Sigmoid colon (tissue), 7 donors: ENCODE measurements around the gene TJP3. TPM values are rescaled to one million over a fixed set of nuclear protein-coding genes. Genes with fewer than 3 reads are reported as not detected.

ENCODE experiments used
- DNase-seq: peaks from one replicate; pipeline ENCODE4 v3.0.0-alpha.2; 2019
- H3K27ac ChIP-seq, 4 donors: fragments of 200-600 bp; sonication (generic); one replicate each; pipeline ENCODE4 v1.5.1; 2016 to 2019; ENCODE audit warnings: mild to moderate bottlenecking in 1 of 4
- H3K27me3 ChIP-seq, 3 donors: fragments of 200-600 bp; sonication (generic); one replicate each; pipeline ENCODE4 v1.5.1; 2019; ENCODE audit warnings: mild to moderate bottlenecking in 1 of 3
- H3K36me3 ChIP-seq, 4 donors: fragments of 200-600 bp; sonication (generic); one replicate each; pipeline ENCODE4 v1.5.1; 2016 to 2019
- H3K4me1 ChIP-seq, 4 donors: fragments of 200-600 bp; sonication (generic); one replicate each; pipeline ENCODE4 v1.5.1; 2017 to 2019
- H3K4me3 ChIP-seq, 4 donors: fragments of 200-600 bp; sonication (generic); one replicate each; pipeline ENCODE4 v1.5.1; 2017 to 2019; ENCODE audit warnings: mild to moderate bottlenecking in 2 of 4, moderate library complexity in 1 of 4
- H3K9me3 ChIP-seq, 4 donors: fragments of 200-600 bp in 3 of 4; sonication (generic) in 3 of 4; one replicate each; pipeline versions ENCODE4 v1.5.1 to v1.6.1; 2013 to 2019
- EP300 ChIP-seq, 4 donors: sonication (generic); formaldehyde crosslinking; IDR thresholded peaks; one replicate each; pipeline ENCODE4 v1.6.1; 2017; ENCODE audit warnings: antibody characterized with exemption in 4 of 4
- POLR2A ChIP-seq, 2 donors: fragments of 450-650 bp; IDR thresholded peaks; one replicate each; pipeline ENCODE4 v1.6.1; 2016; ENCODE audit warnings: antibody characterized with exemption in 2 of 2, mild to moderate bottlenecking in 2 of 2, moderate library complexity in 2 of 2
- POLR2AphosphoS5 ChIP-seq, 4 donors: sonication (generic); formaldehyde crosslinking; IDR thresholded peaks; one replicate each; pipeline ENCODE4 v1.6.1; 2017; ENCODE audit warnings: antibody characterized with exemption in 4 of 4
- WGBS, 2 donors: extraction: QIAGEN DNeasy Blood & Tissue Kit; methylation state at CpG; one replicate each; pipeline ENCODE4 v1.1.7; 2013; 5-methylcytosine and 5-hydroxymethylcytosine counted together
- intact Hi-C: fragments of 100-400 bp; cut with DNase I; formaldehyde crosslinking; loops from one replicate; pipeline ENCODE4 v1.15.1; 2023
- polyA plus RNA-seq, 3 donors: library from polyadenylated mRNA; stranded (reverse); fragments of 200-250 nt; gene quantifications; one replicate each; pipeline ENCODE4 v1.2.3, GENCODE V29; 2013
- small RNA-seq, 3 donors: library from RNA; depleted of rRNA; stranded (forward); fragments of <200 nt; gene quantifications; one replicate each; pipeline ENCODE3, GENCODE V24; 2016
- total RNA-seq, 4 donors: library from RNA; depleted of rRNA; stranded (reverse); fragments of >200 nt; gene quantifications; one replicate each; pipeline ENCODE4 v1.1.0, GENCODE V29; 2016
- TF ChIP-seq, protein P1 (sequence below), 4 experiments: fragments of 450-650 bp in 3 of 4; fragments of 200-600 bp in 1 of 4; IDR thresholded peaks; one replicate each; pipeline ENCODE4 v1.5.1; 2016 to 2019; ENCODE audit warnings: antibody characterized with exemption in 4 of 4, mild to moderate bottlenecking in 3 of 4, moderate library complexity in 2 of 4
- donor health status: healthy with polysubstance abuse.
- donor health status: Bipolar disorder and iron deficiency.
- donor health status: healthy.

The TJP3 gene
- total and polyA plus RNA-seq, 7 donors: 0.33 to 245 (median 80.2) TPM; not detected in 1

DNA sequence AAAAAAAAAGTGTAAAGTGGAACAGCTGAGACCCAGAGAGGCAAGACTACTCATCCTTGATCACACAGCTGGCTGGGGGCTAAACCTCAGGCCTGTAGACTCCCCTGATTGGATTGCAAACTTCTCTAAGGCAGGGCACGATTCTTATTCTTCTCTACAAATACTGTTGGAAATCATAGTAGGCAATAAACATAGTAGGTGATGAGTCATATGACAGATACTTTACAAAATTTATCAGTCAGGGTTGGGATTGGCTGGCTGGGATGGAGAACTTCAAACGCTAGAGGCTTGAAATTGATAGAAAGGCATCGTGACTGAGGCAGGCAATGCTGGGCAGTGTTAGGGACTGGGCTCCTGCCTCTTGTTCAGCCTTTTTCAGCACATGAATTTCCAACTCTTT lies 83.9 kb downstream of the TJP3 start:
- intact Hi-C loops: no loop called here
- Histone ChIP-seq H3K4me1 (no peaks in the 10 kb centered on the region), H3K27me3 (peaks cover 0 to 7% (median 0%) of the 10 kb centered on the region in 3 donors), H3K9me3 (peaks cover 0 to 7% (median 0%) of the 10 kb centered on the region in 4 donors), H3K36me3 (no peaks in the 10 kb centered on the region), H3K27ac (no peak overlapping the region), H3K4me3 (no peak overlapping the region)
- WGBS, 2 donors: 54 to 79% methylated on average over 3 of the region's 3 CpGs
- TF ChIP-seq, protein P1, sequence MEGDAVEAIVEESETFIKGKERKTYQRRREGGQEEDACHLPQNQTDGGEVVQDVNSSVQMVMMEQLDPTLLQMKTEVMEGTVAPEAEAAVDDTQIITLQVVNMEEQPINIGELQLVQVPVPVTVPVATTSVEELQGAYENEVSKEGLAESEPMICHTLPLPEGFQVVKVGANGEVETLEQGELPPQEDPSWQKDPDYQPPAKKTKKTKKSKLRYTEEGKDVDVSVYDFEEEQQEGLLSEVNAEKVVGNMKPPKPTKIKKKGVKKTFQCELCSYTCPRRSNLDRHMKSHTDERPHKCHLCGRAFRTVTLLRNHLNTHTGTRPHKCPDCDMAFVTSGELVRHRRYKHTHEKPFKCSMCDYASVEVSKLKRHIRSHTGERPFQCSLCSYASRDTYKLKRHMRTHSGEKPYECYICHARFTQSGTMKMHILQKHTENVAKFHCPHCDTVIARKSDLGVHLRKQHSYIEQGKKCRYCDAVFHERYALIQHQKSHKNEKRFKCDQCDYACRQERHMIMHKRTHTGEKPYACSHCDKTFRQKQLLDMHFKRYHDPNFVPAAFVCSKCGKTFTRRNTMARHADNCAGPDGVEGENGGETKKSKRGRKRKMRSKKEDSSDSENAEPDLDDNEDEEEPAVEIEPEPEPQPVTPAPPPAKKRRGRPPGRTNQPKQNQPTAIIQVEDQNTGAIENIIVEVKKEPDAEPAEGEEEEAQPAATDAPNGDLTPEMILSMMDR (IDR thresholded peaks at IDR 0.05): no peak
- no peak for TF ChIP-seq POLR2A (IDR thresholded peaks at IDR 0.05)
- TF ChIP-seq POLR2AphosphoS5 (IDR thresholded peaks at IDR 0.05): no peak
- no peak for TF ChIP-seq EP300 (IDR thresholded peaks at IDR 0.05)
- DNase-seq: no peak

DNA sequence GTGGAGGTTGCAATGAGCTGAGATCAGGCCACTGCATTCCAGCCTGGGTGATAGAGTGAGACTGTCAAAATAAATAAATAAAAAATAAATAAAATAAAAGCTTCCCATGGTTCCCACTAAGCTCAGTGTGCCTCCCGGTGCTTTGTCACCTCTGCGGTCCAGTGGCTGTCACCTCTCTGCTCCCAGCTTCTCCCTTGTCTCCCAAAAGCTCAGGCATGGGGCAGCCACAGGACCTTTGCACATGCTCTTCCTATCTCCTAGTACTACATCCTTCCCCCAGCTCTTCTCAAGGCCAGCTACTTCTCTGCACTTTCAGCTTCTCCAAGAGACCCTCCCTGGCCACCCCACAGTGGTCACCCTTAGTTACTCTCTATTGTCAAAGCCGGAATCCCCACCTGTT lies 85.6 kb downstream of the TJP3 start:
- 93 to 96% methylated on average over 3 of the region's 3 CpGs for WGBS, 2 donors
- no peak overlapping the region for H3K27ac ChIP-seq
- TF ChIP-seq, protein P1 (IDR thresholded peaks at IDR 0.05): no peak
- TF ChIP-seq POLR2A (IDR thresholded peaks at IDR 0.05): no peak
- TF ChIP-seq EP300 (IDR thresholded peaks at IDR 0.05): no peak
- no peak for TF ChIP-seq POLR2AphosphoS5 (IDR thresholded peaks at IDR 0.05)
- H3K4me3 ChIP-seq: no peak overlapping the region
- H3K36me3 ChIP-seq: no peaks in the 10 kb centered on the region
- peaks cover 0 to 10% (median 0%) of the 10 kb centered on the region in 3 donors for H3K27me3 ChIP-seq
- H3K9me3 ChIP-seq: peaks cover 0 to 7% (median 0%) of the 10 kb centered on the region in 4 donors
- intact Hi-C loops: no loop called here
- DNase-seq: no peak
- H3K4me1 ChIP-seq: no peaks in the 10 kb centered on the region

DNA sequence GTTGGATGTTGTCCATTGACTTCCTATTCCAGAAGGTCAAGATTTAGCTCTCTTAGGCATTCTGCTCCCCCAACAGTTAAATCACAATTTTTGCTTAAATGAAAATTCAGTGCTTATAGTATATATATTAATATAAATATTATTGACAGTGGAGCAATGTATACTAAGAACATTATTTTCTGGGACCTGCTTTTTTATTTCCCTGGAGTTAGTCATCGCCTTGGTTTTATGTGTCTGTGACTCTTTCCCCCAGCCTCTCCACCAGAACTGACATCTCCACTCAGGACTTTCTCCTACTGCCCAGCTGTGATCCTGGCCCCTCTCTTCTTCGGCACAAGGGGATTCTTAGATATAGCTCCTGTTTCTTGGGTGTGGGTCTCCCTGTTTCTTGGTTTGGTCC lies 88.2 kb downstream of the TJP3 start:
- Histone ChIP-seq H3K4me1 (peaks cover 0 to 6% (median 4%) of the 10 kb centered on the region in 4 donors), H3K36me3 (no peaks in the 10 kb centered on the region), H3K27me3 (peaks cover 13 to 29% (median 18%) of the 10 kb centered on the region in 3 donors), H3K27ac (no peak overlapping the region), H3K4me3 (no peak overlapping the region), H3K9me3 (peaks cover 0 to 7% (median 0%) of the 10 kb centered on the region in 4 donors)
- no peak for DNase-seq
- no peak for TF ChIP-seq EP300 (IDR thresholded peaks at IDR 0.05)
- intact Hi-C loops: no loop called here
- WGBS, 2 donors: 95 to 96% methylated on average over 2 of the region's 2 CpGs

DNA sequence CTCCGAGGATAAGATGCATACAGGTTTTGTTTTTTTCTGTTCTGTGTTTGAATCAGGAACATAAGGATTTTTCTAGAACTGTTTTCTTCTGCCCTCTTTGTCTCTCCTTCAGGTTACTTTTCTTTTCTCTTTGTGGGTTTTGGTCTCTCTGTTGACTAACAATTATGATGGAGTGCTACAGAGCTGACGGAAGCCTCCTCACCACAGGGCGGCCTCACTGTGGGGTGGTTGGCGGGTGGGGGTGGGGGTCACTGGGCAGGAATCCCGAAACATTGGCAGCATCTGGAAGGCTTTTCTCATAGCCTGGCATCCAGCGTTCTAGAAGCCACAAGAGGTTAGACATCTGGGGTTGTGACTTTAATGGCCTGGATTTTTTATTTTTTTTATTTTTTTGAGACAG lies 90.0 kb downstream of the TJP3 start:
- whole genome bisulfite sequencing, 2 donors: 46 to 70% methylated on average over 6 of the region's 6 CpGs
- H3K27me3 ChIP-seq: peaks cover 20 to 43% (median 27%) of the 10 kb centered on the region in 3 donors
- H3K9me3 ChIP-seq: peaks cover 0 to 7% (median 0%) of the 10 kb centered on the region in 4 donors
- TF ChIP-seq POLR2AphosphoS5 (IDR thresholded peaks at IDR 0.05) (no peak), POLR2A (IDR thresholded peaks at IDR 0.05) (no peak), EP300 (IDR thresholded peaks at IDR 0.05) (no peak)
- TF ChIP-seq, protein P1 (IDR thresholded peaks at IDR 0.05): no peak
- intact Hi-C loops: no loop called here
- DNase-seq: no peak
- no peak overlapping the region for H3K27ac ChIP-seq
- no peaks in the 10 kb centered on the region for H3K36me3 ChIP-seq
- H3K4me3 ChIP-seq: no peak overlapping the region
- H3K4me1 ChIP-seq: peaks cover 0 to 13% (median 9%) of the 10 kb centered on the region in 4 donors

Small RNAs within 50 kb of the gene (small RNA-seq; reads per million reads assigned to genes)
- 0 reads per million in 3 donors for gene AC005777.1

Other genes with a start within 250 kb of the TJP3 start
- not detected for gene SMIM24, start 227.9 kb upstream of the TJP3 start, total RNA-seq
- gene SMIM24, start 227.9 kb upstream of the TJP3 start, polyA plus RNA-seq: 10 to 100 TPM; 15.1 to 72.7 (median 30.3) TPM
- not detected for gene SMIM44, start 224.9 kb upstream of the TJP3 start, total RNA-seq
- gene SMIM44, start 224.9 kb upstream of the TJP3 start, polyA plus RNA-seq: 1 to 10 TPM in 1 of 3 donors, not detected in 2; 2.9 TPM
- 10 to 100 TPM; 11.7 to 18.1 (median 17.0) TPM for gene DOHH, start 207.7 kb upstream of the TJP3 start, total RNA-seq
- 10 to 100 TPM in 1 of 3 donors, 1 to 10 TPM in 2; 7.2 to 22.5 (median 7.2) TPM for gene DOHH, start 207.7 kb upstream of the TJP3 start, polyA plus RNA-seq
- 10 to 100 TPM; 11.8 to 44.6 (median 20.5) TPM for gene FZR1, start 202.1 kb upstream of the TJP3 start, total RNA-seq
- 10 to 100 TPM; 11.4 to 33.3 (median 13.9) TPM for gene FZR1, start 202.1 kb upstream of the TJP3 start, polyA plus RNA-seq
- gene TEKTIP1, start 169.2 kb upstream of the TJP3 start, total RNA-seq: 1 to 10 TPM in 1 of 4 donors, not detected in 3; 1.4 TPM
- 1 to 10 TPM in 1 of 3 donors, not detected in 2; 1.5 TPM for gene TEKTIP1, start 169.2 kb upstream of the TJP3 start, polyA plus RNA-seq
- gene MFSD12, start 150.8 kb upstream of the TJP3 start, total RNA-seq: 10 to 100 TPM; 13.7 to 36.0 (median 22.6) TPM
- gene MFSD12, start 150.8 kb upstream of the TJP3 start, polyA plus RNA-seq: 10 to 100 TPM in 1 of 3 donors, 1 to 10 TPM in 2; 2.4 to 53.5 (median 8.6) TPM
- 100 to 1,000 TPM; 105 to 148 (median 120) TPM for gene HMG20B, start 135.4 kb upstream of the TJP3 start, total RNA-seq
- gene HMG20B, start 135.4 kb upstream of the TJP3 start, polyA plus RNA-seq: 10 to 100 TPM; 61.3 to 85.9 (median 78.2) TPM
- under 1 TPM in 2 of 4 donors, not detected in 2; under 0.01 to 0.83 TPM for gene GIPC3, start 122.9 kb upstream of the TJP3 start, total RNA-seq
- gene GIPC3, start 122.9 kb upstream of the TJP3 start, polyA plus RNA-seq: 1 to 10 TPM in 1 of 3 donors, not detected in 2; 1.0 TPM
- 1 to 10 TPM in 1 of 4 donors, under 1 TPM in 3; 0.36 to 3.6 (median 0.68) TPM for gene TBXA2R, start 101.5 kb upstream of the TJP3 start, total RNA-seq
- 1 to 10 TPM in 1 of 3 donors, under 1 TPM in 1, not detected in 1; 0.69 to 1.4 TPM for gene TBXA2R, start 101.5 kb upstream of the TJP3 start, polyA plus RNA-seq
- gene CACTIN, start 81.6 kb upstream of the TJP3 start, total RNA-seq: 10 to 100 TPM; 15.5 to 23.9 (median 23.4) TPM
- 10 to 100 TPM in 1 of 3 donors, 1 to 10 TPM in 2; 6.2 to 20.5 (median 9.0) TPM for gene CACTIN, start 81.6 kb upstream of the TJP3 start, polyA plus RNA-seq
- 10 to 100 TPM; 27.8 to 68.7 (median 44.2) TPM for gene PIP5K1C, start 7.9 kb upstream of the TJP3 start, total RNA-seq
- 10 to 100 TPM in 2 of 3 donors, 1 to 10 TPM in 1; 7.8 to 21.0 (median 11.6) TPM for gene PIP5K1C, start 7.9 kb upstream of the TJP3 start, polyA plus RNA-seq
- 10 to 100 TPM; 17.8 to 42.9 (median 23.0) TPM for gene APBA3, start 53.3 kb downstream of the TJP3 start, total RNA-seq
- gene APBA3, start 53.3 kb downstream of the TJP3 start, polyA plus RNA-seq: 10 to 100 TPM; 12.0 to 19.5 (median 13.2) TPM
- 100 to 1,000 TPM in 3 of 4 donors, 10 to 100 TPM in 1; 80.6 to 123 (median 103) TPM for gene MRPL54, start 54.3 kb downstream of the TJP3 start, total RNA-seq
- 100 to 1,000 TPM in 2 of 3 donors, 10 to 100 TPM in 1; 87.7 to 185 (median 168) TPM for gene MRPL54, start 54.3 kb downstream of the TJP3 start, polyA plus RNA-seq
- not detected for gene RAX2, start 63.8 kb downstream of the TJP3 start, total RNA-seq
- gene RAX2, start 63.8 kb downstream of the TJP3 start, polyA plus RNA-seq: not detected
- gene MATK, start 78.0 kb downstream of the TJP3 start, total RNA-seq: 1 to 10 TPM in 1 of 4 donors, not detected in 3; 1.8 TPM
- 1 to 10 TPM in 2 of 3 donors, not detected in 1; 6.6 to 7.7 TPM for gene MATK, start 78.0 kb downstream of the TJP3 start, polyA plus RNA-seq
- 1 to 10 TPM in 1 of 4 donors, under 1 TPM in 2, not detected in 1; under 0.01 to 1.2 (median 0.71) TPM for gene ZFR2, start 160.7 kb downstream of the TJP3 start, total RNA-seq
- gene ZFR2, start 160.7 kb downstream of the TJP3 start, polyA plus RNA-seq: under 1 TPM in 1 of 3 donors, not detected in 2; 0.22 TPM
- 1 to 10 TPM; 1.5 to 3.8 (median 2.2) TPM for gene ATCAY, start 172.3 kb downstream of the TJP3 start, total RNA-seq
- 1 to 10 TPM in 1 of 3 donors, not detected in 2; 1.6 TPM for gene ATCAY, start 172.3 kb downstream of the TJP3 start, polyA plus RNA-seq
- under 1 TPM in 1 of 4 donors, not detected in 3; 0.71 TPM for gene NMRK2, start 224.7 kb downstream of the TJP3 start, total RNA-seq
- 1 to 10 TPM in 1 of 3 donors, under 1 TPM in 2; 0.19 to 2.4 (median 0.69) TPM for gene NMRK2, start 224.7 kb downstream of the TJP3 start, polyA plus RNA-seq